SK-N-SH (cell line): ENCODE results near the gene RNF166. TPM values are rescaled to one million over a fixed set of nuclear protein-coding genes. Genes with fewer than 3 reads are reported as not detected.

Source experiments
- CTCF ChIA-PET: fragments of 300-600, 350-600 bp; formaldehyde crosslinking; extraction: SDS; loops from one replicate; lab custom pipeline; 2021; lab: Yijun Ruan, JAX
- POLR2A ChIA-PET: fragments of 350-600 bp; sonication (Branson Sonifier 250); formaldehyde crosslinking; extraction: SDS; loops from one replicate; lab custom pipeline; 2020; ENCODE audit warnings: antibody characterized with exemption, inconsistent platforms; lab: Yijun Ruan, JAX
- DNase-seq: peaks from one replicate; pipeline ENCODE4 v3.0.0; 2012
- H2AFZ ChIP-seq: fragments of 200-600 bp; sonication (generic); 2 replicates; pipeline ENCODE4 v1.8.1; 2016; ENCODE audit warnings: antibody characterized with exemption, mild to moderate bottlenecking, low read depth
- H3F3A ChIP-seq: fragments of 200-600 bp; sonication (generic); replicated peaks from 2 replicates; pipeline ENCODE3; 2016; ENCODE audit warnings: antibody characterized with exemption, mild to moderate bottlenecking; ENCODE audit not compliant: insufficient read depth
- H3K27ac ChIP-seq, 2 experiments: fragments of 200-500 bp in 1 of 2; fragments of 200-600 bp in 1 of 2; sonication (Bioruptor generic) in 1 of 2; sonication (generic), shearing (Covaris generic) in 1 of 2; 2 replicates each; pipeline versions ENCODE4 v1.5.1 to v1.6.1; 2014 to 2016; ENCODE audit warnings: low read depth in 2 of 2, inconsistent platforms in 1 of 2, low read length in 1 of 2, mild to moderate bottlenecking in 1 of 2, mixed read lengths in 1 of 2
- H3K27me3 ChIP-seq: fragments of 200-600 bp; sonication (generic), shearing (Covaris generic); 2 replicates; pipeline ENCODE4 v1.6.1; 2016; ENCODE audit warnings: mixed run types; ENCODE audit not compliant: insufficient read depth
- H3K36me3 ChIP-seq, 2 experiments: fragments of 200-500 bp in 1 of 2; fragments of 200-600 bp in 1 of 2; sonication (Bioruptor generic) in 1 of 2; sonication (generic) in 1 of 2; replicated peaks in 1 of 2; 2 replicates each; pipeline versions ENCODE3 to v1.5.1; 2014 to 2016; ENCODE audit warnings: low read length in 1 of 2, mild to moderate bottlenecking in 1 of 2; ENCODE audit not compliant: insufficient read depth in 2 of 2, control insufficient read depth in 1 of 2
- H3K4me1 ChIP-seq, 2 experiments: fragments of 200-500 bp in 1 of 2; fragments of 200-600 bp in 1 of 2; sonication (Bioruptor generic) in 1 of 2; sonication (generic), shearing (Covaris generic) in 1 of 2; 2 replicates each; pipeline versions ENCODE4 v1.5.1 to v1.6.1; 2014 to 2016; ENCODE audit warnings: low read depth in 1 of 2, low read length in 1 of 2, mixed run types in 1 of 2; ENCODE audit not compliant: insufficient read depth in 2 of 2, control insufficient read depth in 1 of 2
- H3K4me2 ChIP-seq: fragments of 200-600 bp; sonication (generic), shearing (Covaris generic); 2 replicates; pipeline ENCODE4 v1.6.1; 2017; ENCODE audit warnings: mixed run types
- H3K4me3 ChIP-seq, 2 experiments: fragments of 200-500 bp in 1 of 2; fragments of 200-600 bp in 1 of 2; sonication (Bioruptor generic) in 1 of 2; sonication (generic), shearing (Covaris generic) in 1 of 2; 2 replicates each; pipeline versions ENCODE4 v1.5.1 to v1.8.1; 2014 to 2016; ENCODE audit warnings: low read depth in 2 of 2, inconsistent platforms in 1 of 2, low read length in 1 of 2, mild to moderate bottlenecking in 1 of 2, mixed read lengths in 1 of 2, moderate library complexity in 1 of 2
- H3K79me2 ChIP-seq: fragments of 200-600 bp; sonication (generic); 2 replicates; pipeline ENCODE4 v1.8.1; 2017; ENCODE audit warnings: mild to moderate bottlenecking; ENCODE audit not compliant: insufficient read depth
- H3K9ac ChIP-seq: fragments of 200-600 bp; sonication (generic); 2 replicates; pipeline ENCODE4 v1.6.1; 2017; ENCODE audit warnings: mixed run types
- H3K9me2 ChIP-seq: fragments of 200-600 bp; sonication (generic); 2 replicates; pipeline ENCODE4 v1.6.1; 2017; ENCODE audit warnings: mixed run types
- H3K9me3 ChIP-seq: fragments of 200-600 bp; sonication (generic); 2 replicates; pipeline ENCODE4 v1.6.1; 2017; ENCODE audit warnings: mixed run types, mild to moderate bottlenecking, moderate library complexity
- H4K20me1 ChIP-seq: fragments of 200-600 bp; sonication (generic); 2 replicates; pipeline ENCODE4 v1.6.1; 2017; ENCODE audit warnings: mild to moderate bottlenecking, mixed run types; ENCODE audit not compliant: insufficient read depth
- CHD2 ChIP-seq: fragments of 150-350 bp; IDR thresholded peaks from 2 replicates; pipeline ENCODE4 v1.6.1; 2018; ENCODE audit warnings: low read length; ENCODE audit not compliant: partially characterized antibody
- ELF1 ChIP-seq: IDR thresholded peaks from 2 replicates; pipeline ENCODE4 v1.4.0; 2012
- GATA2 ChIP-seq: sonication (generic); formaldehyde crosslinking; IDR thresholded peaks from 2 replicates; pipeline ENCODE4 v1.5.0; 2020; ENCODE audit warnings: mild to moderate bottlenecking, missing genetic modification reagents
- IRF3 ChIP-seq: fragments of 150-350 bp; IDR thresholded peaks from 2 replicates; pipeline ENCODE4 v1.6.1; 2016; ENCODE audit warnings: mild to moderate bottlenecking, low read depth, low read length
- JUND ChIP-seq: IDR thresholded peaks from 2 replicates; pipeline ENCODE4 v1.4.0; 2012
- MXI1 ChIP-seq: IDR thresholded peaks from 2 replicates; pipeline ENCODE4 v1.6.1; 2012; ENCODE audit warnings: mild to moderate bottlenecking, low read depth, low read length, improper control_type of control experiment
- NFIC ChIP-seq: IDR thresholded peaks from 2 replicates; pipeline ENCODE4 v1.4.0; 2012; ENCODE audit warnings: borderline replicate concordance
- NRF1 ChIP-seq: IDR thresholded peaks from 2 replicates; pipeline ENCODE4 v1.6.1; 2012; ENCODE audit warnings: low read depth, mild to moderate bottlenecking, low read length
- RFX5 ChIP-seq: IDR thresholded peaks from 2 replicates; pipeline ENCODE4 v1.6.1; 2012; ENCODE audit warnings: mild to moderate bottlenecking, improper control_type of control experiment, low read length
- WGBS: methylation state at CpG from one replicate; pipeline ENCODE4 v1.1.6; 2017; ENCODE audit warnings: low lambda C conversion rate; 5-methylcytosine and 5-hydroxymethylcytosine counted together
- polyA plus RNA-seq, 3 experiments: library from polyadenylated mRNA; depleted of rRNA; stranded (reverse); fragments of >200 nt; gene quantifications; 2 replicates each; pipeline ENCODE4 v1.2.3, GENCODE V29; 2012
- TF ChIP-seq, protein P1 (sequence below): IDR thresholded peaks from 2 replicates; pipeline ENCODE4 v1.6.1; 2012; ENCODE audit warnings: mild to moderate bottlenecking, low read depth, low read length, moderate library complexity

RNF166 gene
- polyA plus RNA-seq, 1 of the 3 experiments (the other 2 are of a cell fraction) = 17.2 TPM

DNA sequence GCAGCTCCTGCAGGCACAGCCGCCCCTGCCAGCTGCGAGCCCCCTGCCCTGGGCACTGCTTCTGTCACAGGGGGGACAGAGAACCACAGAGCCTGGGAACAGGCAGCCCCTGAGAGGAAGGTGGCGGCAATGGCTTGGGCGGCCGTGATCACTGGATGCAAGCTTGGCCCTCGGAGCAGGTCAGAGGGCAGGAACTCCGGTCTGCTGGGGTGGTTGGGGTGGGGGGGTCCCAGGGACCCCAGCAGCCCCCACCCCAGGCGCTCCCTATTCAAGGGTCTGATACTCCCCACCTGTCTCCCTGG is 53.5 kb downstream of the RNF166 start:
- Histone ChIP-seq H3K27ac (no peak overlapping the region), H3F3A (no peaks in the 10 kb centered on the region)
- CTCF ChIA-PET = interaction anchor here (0.8 to 1.2 kb wide), 2 partner anchors 28 to 85 kb away, joined by 3 read pairs; no protein-coding TSS in a partner anchor

GRCh38 chr16:88651989-88652761 is 54.0 kb downstream of the RNF166 start:
- no peak for DNase-seq
- POLR2A ChIA-PET = no interaction called here
- WGBS = 83% methylated on average over 4 of the region's 29 CpGs
- no peak for TF ChIP-seq GATA2
- no peak for TF ChIP-seq NRF1
- TF ChIP-seq IRF3 = no peak
- no peak for TF ChIP-seq JUND
- TF ChIP-seq NFIC = no peak
- Histone ChIP-seq H2AFZ (no peak overlapping the region), H3K9ac (no peak overlapping the region), H3K9me2 (no peaks in the 10 kb centered on the region), H3K4me1 (peaks cover 4 to 10% of the 10 kb centered on the region in 2 experiments; a peak in 2 of 4 replicates), H3K4me2 (no peak overlapping the region), H4K20me1 (no peaks in the 10 kb centered on the region), H3F3A (no peaks in the 10 kb centered on the region), H3K9me3 (no peaks in the 10 kb centered on the region), H3K27ac (no peak overlapping the region), H3K36me3 (peaks cover 0 to 8% of the 10 kb centered on the region in 2 experiments), H3K79me2 (no peaks in the 10 kb centered on the region), H3K27me3 (no peaks in the 10 kb centered on the region), H3K4me3 (no peak overlapping the region)
- CTCF ChIA-PET = interaction anchor here (0.8 to 1.8 kb wide), 3 partner anchors 29 to 86 kb away, joined by 3 to 5 read pairs (median 3); no protein-coding TSS in a partner anchor

More for the DNA sequence above, 53.5 kb downstream of the RNF166 start:
- no peaks in the 10 kb centered on the region for H3K9me2 ChIP-seq
- H3K4me1 ChIP-seq = peaks cover 4 to 10% of the 10 kb centered on the region in 2 experiments; a peak in 2 of 4 replicates
- no peaks in the 10 kb centered on the region for H3K27me3 ChIP-seq
- H3K9me3 ChIP-seq = no peaks in the 10 kb centered on the region
- H3K4me3 ChIP-seq = no peak overlapping the region
- H3K79me2 ChIP-seq = no peaks in the 10 kb centered on the region
- TF ChIP-seq MXI1 (no peak), CHD2 (no peak), ELF1 (no peak), RFX5 (no peak), NFIC (no peak)
- TF ChIP-seq, protein P1, sequence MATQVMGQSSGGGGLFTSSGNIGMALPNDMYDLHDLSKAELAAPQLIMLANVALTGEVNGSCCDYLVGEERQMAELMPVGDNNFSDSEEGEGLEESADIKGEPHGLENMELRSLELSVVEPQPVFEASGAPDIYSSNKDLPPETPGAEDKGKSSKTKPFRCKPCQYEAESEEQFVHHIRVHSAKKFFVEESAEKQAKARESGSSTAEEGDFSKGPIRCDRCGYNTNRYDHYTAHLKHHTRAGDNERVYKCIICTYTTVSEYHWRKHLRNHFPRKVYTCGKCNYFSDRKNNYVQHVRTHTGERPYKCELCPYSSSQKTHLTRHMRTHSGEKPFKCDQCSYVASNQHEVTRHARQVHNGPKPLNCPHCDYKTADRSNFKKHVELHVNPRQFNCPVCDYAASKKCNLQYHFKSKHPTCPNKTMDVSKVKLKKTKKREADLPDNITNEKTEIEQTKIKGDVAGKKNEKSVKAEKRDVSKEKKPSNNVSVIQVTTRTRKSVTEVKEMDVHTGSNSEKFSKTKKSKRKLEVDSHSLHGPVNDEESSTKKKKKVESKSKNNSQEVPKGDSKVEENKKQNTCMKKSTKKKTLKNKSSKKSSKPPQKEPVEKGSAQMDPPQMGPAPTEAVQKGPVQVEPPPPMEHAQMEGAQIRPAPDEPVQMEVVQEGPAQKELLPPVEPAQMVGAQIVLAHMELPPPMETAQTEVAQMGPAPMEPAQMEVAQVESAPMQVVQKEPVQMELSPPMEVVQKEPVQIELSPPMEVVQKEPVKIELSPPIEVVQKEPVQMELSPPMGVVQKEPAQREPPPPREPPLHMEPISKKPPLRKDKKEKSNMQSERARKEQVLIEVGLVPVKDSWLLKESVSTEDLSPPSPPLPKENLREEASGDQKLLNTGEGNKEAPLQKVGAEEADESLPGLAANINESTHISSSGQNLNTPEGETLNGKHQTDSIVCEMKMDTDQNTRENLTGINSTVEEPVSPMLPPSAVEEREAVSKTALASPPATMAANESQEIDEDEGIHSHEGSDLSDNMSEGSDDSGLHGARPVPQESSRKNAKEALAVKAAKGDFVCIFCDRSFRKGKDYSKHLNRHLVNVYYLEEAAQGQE = no peak
- H3K36me3 ChIP-seq = peaks cover 0 to 8% of the 10 kb centered on the region in 2 experiments
- POLR2A ChIA-PET = no interaction called here
- no peak overlapping the region for H3K4me2 ChIP-seq
- no peak overlapping the region for H2AFZ ChIP-seq
- H3K9ac ChIP-seq = no peak overlapping the region
- no CpG with 5 or more reads among the region's 8 CpGs for WGBS
- no peak for DNase-seq
- no peaks in the 10 kb centered on the region for H4K20me1 ChIP-seq
